ENCODE measurements around the gene BCAM.

The BCAM gene

DNA sequence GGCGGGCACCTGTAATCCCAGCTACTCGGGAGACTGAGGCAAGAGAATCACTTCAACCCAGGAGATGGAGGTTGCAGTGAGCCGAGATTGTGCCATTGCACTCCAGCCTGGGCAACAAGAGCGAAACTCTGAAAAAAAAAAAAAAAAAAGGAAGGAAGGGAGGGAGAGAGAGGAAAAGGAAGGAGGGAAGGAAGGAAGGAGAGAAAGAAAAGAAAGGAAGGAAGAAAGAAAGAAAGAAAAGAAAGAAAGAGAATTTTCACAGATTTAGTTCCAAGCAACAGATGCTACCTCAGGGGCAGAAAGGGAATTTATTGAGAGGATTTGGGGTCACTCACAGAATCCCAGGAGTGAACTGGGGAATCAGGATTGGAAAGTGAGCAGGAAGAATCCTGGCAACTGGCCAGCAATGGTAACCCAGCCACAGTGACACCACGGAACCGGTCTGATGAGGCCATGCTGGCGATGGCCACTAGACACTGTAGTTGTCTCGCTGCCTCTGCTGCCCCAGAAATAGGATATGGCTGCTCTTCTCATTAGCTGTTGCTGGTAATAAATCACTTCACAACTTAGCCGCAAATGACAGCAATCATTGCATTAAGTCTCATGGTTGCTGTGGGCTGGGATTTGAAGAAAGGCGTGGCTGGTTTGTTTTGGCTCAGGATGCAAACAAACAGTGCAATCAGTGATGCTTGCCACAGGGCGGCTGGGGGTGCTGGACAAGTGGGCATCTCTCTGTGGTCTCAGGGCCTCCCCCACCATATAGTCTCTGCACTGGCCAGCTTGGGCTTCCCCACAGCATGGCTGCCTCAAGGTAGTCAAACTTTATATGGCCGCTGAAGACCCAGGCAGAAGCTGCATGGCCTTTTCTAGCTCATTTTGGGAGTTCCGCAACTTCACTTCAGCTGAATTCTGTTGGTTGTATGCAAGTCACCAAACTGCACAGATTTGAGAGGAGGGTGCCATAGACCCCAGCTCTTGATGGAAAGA is 5.2 kb upstream of the BCAM start (continued):
- TF ChIP-seq KLF10 (tag by site-specific recombination; IDR thresholded peaks at IDR 0.05) (no peak), ZNF366 (tag by site-specific recombination; conservative IDR thresholded peaks at IDR 0.05) (peak; percentile 87), ZNF140 (tag by site-specific recombination; IDR thresholded peaks at IDR 0.05) (no peak), KLF8 (tag by site-specific recombination; IDR thresholded peaks at IDR 0.05) (no peak), ZNF777 (tag by site-specific recombination; IDR thresholded peaks at IDR 0.05; ENCODE audit: borderline replicate concordance) (no peak)
- TF ChIP-seq, protein P1, sequence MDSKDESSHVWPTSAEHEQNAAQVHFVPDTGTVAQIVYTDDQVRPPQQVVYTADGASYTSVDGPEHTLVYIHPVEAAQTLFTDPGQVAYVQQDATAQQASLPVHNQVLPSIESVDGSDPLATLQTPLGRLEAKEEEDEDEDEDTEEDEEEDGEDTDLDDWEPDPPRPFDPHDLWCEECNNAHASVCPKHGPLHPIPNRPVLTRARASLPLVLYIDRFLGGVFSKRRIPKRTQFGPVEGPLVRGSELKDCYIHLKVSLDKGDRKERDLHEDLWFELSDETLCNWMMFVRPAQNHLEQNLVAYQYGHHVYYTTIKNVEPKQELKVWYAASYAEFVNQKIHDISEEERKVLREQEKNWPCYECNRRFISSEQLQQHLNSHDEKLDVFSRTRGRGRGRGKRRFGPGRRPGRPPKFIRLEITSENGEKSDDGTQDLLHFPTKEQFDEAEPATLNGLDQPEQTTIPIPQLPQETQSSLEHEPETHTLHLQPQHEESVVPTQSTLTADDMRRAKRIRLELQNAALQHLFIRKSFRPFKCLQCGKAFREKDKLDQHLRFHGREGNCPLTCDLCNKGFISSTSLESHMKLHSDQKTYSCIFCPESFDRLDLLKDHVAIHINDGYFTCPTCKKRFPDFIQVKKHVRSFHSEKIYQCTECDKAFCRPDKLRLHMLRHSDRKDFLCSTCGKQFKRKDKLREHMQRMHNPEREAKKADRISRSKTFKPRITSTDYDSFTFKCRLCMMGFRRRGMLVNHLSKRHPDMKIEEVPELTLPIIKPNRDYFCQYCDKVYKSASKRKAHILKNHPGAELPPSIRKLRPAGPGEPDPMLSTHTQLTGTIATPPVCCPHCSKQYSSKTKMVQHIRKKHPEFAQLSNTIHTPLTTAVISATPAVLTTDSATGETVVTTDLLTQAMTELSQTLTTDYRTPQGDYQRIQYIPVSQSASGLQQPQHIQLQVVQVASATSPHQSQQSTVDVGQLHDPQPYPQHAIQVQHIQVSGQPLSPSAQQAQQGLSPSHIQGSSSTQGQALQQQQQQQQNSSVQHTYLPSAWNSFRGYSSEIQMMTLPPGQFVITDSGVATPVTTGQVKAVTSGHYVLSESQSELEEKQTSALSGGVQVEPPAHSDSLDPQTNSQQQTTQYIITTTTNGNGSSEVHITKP (tag by site-specific recombination; IDR thresholded peaks at IDR 0.05), result no peak

DNA sequence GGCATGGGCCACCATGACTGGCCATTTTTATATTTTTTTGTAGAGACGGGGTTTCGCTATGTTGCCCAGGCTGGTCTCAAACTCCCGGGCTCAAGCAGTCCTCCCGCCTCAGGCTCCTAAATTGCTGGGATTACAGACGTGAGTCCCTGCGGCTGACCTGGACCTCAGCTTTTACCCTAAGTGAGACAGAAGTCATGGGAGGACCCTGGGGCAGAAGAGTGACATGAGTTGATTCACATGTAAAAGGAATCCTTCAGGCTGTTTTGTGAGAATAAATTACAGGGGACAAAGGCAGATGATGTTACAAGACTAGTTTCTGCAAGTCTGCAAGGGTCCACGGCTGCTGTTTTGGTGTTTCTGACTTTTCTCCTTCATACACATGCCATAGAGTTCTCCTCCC is 2.6 kb upstream of the BCAM start:
- no peak overlapping the region for H3K4me3 ChIP-seq (ENCODE audit: low read depth, low read length)

DNA sequence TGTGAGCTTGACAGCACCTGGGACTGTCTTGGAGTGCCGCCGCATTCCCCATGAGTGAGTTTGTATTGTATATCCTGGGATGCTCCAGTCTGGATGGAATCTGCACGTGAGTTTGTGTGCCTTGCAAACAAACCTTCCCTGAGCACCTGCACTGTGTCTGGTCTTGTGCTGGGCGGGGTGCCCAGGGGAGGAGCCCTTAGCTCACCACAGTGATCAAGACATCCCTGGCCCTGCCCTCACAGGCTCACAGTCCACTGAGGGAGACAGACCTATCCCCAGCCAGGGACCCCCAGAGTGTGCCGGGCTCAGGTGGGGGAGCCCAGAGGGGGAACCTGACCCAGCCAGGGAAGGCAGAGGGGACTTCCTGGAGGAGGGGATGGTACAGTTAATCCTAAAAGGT is 1.7 kb upstream of the BCAM start:
- H3K36me3 ChIP-seq (ENCODE audit: control insufficient read depth in 2 of 2, insufficient read depth in 1 of 2, low read length in 2 of 2), result peaks cover 0 to 2% of the 10 kb centered on the region in 2 experiments; a peak in 1 of 3 replicates
- ChIA-PET CTCF (interaction anchor here (0.6 to 5.9 kb wide), 13 partner anchors 9 to 84 kb away, joined by 3 to 35 read pairs (median 7); partner anchors contain the start of gene NECTIN2), POLR2A (interaction anchor here (0.5 to 3.7 kb wide), 3 partner anchors 27 to 39 kb away, joined by 5 to 10 read pairs (median 6); partner anchors contain the start of gene NECTIN2)
- no peaks in the 10 kb centered on the region for H3K9me3 ChIP-seq (ENCODE audit: control insufficient read depth, insufficient read depth, low read depth, low read length)
- no peak overlapping the region for H3K27ac ChIP-seq (ENCODE audit: extremely low read depth, low read depth, low read length)
- H3K4me3 ChIP-seq (ENCODE audit: low read depth, low read length), result no peak overlapping the region
- peaks cover 8% of the 10 kb centered on the region for H3K4me1 ChIP-seq (ENCODE audit: control insufficient read depth, insufficient read depth, low read length)
- peak; percentile 69 for TF ChIP-seq GLIS1 (tag by site-specific recombination; IDR thresholded peaks at IDR 0.05)
- TF ChIP-seq KLF1 (tag by site-specific recombination; IDR thresholded peaks at IDR 0.05), result peak; percentile 88
- TF ChIP-seq, protein P2, sequence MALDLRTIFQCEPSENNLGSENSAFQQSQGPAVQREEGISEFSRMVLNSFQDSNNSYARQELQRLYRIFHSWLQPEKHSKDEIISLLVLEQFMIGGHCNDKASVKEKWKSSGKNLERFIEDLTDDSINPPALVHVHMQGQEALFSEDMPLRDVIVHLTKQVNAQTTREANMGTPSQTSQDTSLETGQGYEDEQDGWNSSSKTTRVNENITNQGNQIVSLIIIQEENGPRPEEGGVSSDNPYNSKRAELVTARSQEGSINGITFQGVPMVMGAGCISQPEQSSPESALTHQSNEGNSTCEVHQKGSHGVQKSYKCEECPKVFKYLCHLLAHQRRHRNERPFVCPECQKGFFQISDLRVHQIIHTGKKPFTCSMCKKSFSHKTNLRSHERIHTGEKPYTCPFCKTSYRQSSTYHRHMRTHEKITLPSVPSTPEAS (tag by site-specific recombination; IDR thresholded peaks at IDR 0.05), result no peak
- no peak for TF ChIP-seq EGR2 (tag by site-specific recombination; IDR thresholded peaks at IDR 0.05; ENCODE audit: low read depth)
- TF ChIP-seq ZFP41 (tag by site-specific recombination; IDR thresholded peaks at IDR 0.05; ENCODE audit: borderline replicate concordance), result no peak
- no peak for TF ChIP-seq ZNF121 (tag by site-specific recombination; IDR thresholded peaks at IDR 0.05)
- TF ChIP-seq GLIS2 (tag by site-specific recombination; IDR thresholded peaks at IDR 0.05), result no peak
- no peak for TF ChIP-seq ZNF16 (tag by site-specific recombination; IDR thresholded peaks at IDR 0.05; ENCODE audit: low read depth)
- TF ChIP-seq ZNF707 (tag by site-specific recombination; IDR thresholded peaks at IDR 0.05), result no peak
- TF ChIP-seq ZBTB8A (tag by site-specific recombination; IDR thresholded peaks at IDR 0.05), result no peak
- no peak for TF ChIP-seq ZNF311 (tag by site-specific recombination; IDR thresholded peaks at IDR 0.05; ENCODE audit: borderline replicate concordance)
- TF ChIP-seq, protein P3, sequence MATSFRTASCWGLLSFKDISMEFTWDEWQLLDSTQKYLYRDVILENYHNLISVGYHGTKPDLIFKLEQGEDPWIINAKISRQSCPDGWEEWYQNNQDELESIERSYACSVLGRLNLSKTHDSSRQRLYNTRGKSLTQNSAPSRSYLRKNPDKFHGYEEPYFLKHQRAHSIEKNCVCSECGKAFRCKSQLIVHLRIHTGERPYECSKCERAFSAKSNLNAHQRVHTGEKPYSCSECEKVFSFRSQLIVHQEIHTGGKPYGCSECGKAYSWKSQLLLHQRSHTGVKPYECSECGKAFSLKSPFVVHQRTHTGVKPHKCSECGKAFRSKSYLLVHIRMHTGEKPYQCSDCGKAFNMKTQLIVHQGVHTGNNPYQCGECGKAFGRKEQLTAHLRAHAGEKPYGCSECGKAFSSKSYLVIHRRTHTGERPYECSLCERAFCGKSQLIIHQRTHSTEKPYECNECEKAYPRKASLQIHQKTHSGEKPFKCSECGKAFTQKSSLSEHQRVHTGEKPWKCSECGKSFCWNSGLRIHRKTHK (tag by site-specific recombination; IDR thresholded peaks at IDR 0.05), result no peak
- TF ChIP-seq KLF10 (tag by site-specific recombination; IDR thresholded peaks at IDR 0.05), result no peak
- TF ChIP-seq ZBTB7A (tag by site-specific recombination; IDR thresholded peaks at IDR 0.05; ENCODE audit: low read depth), result no peak
- TF ChIP-seq, protein P4, sequence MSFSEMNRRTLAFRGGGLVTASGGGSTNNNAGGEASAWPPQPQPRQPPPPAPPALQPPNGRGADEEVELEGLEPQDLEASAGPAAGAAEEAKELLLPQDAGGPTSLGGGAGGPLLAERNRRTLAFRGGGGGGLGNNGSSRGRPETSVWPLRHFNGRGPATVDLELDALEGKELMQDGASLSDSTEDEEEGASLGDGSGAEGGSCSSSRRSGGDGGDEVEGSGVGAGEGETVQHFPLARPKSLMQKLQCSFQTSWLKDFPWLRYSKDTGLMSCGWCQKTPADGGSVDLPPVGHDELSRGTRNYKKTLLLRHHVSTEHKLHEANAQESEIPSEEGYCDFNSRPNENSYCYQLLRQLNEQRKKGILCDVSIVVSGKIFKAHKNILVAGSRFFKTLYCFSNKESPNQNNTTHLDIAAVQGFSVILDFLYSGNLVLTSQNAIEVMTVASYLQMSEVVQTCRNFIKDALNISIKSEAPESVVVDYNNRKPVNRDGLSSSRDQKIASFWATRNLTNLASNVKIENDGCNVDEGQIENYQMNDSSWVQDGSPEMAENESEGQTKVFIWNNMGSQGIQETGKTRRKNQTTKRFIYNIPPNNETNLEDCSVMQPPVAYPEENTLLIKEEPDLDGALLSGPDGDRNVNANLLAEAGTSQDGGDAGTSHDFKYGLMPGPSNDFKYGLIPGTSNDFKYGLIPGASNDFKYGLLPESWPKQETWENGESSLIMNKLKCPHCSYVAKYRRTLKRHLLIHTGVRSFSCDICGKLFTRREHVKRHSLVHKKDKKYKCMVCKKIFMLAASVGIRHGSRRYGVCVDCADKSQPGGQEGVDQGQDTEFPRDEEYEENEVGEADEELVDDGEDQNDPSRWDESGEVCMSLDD (tag by site-specific recombination; IDR thresholded peaks at IDR 0.05), result no peak
- no peak for TF ChIP-seq ZNF23 (tag by site-specific recombination; IDR thresholded peaks at IDR 0.05; ENCODE audit: borderline replicate concordance)

More for the DNA sequence above, 2.6 kb upstream of the BCAM start:
- Histone ChIP-seq H3K36me3 (ENCODE audit: control insufficient read depth in 2 of 2, insufficient read depth in 1 of 2, low read length in 2 of 2) (no peaks in the 10 kb centered on the region), H3K27ac (ENCODE audit: extremely low read depth, low read depth, low read length) (no peak overlapping the region), H3K9me3 (ENCODE audit: control insufficient read depth, insufficient read depth, low read depth, low read length) (no peaks in the 10 kb centered on the region), H3K4me1 (ENCODE audit: control insufficient read depth, insufficient read depth, low read length) (peaks cover 8% of the 10 kb centered on the region)
- TF ChIP-seq ZNF530 (tag by site-specific recombination; IDR thresholded peaks at IDR 0.05; ENCODE audit: low read depth) (no peak), ZNF600 (tag by site-specific recombination; IDR thresholded peaks at IDR 0.05) (no peak), ZNF121 (tag by site-specific recombination; IDR thresholded peaks at IDR 0.05) (no peak), ZNF292 (tag by site-specific recombination; IDR thresholded peaks at IDR 0.05; ENCODE audit: borderline replicate concordance, low read depth) (no peak), ZNF830 (tag by site-specific recombination; IDR thresholded peaks at IDR 0.05; ENCODE audit: low read depth) (no peak)
- ChIA-PET CTCF (interaction anchor here (0.7 to 5.9 kb wide), 3 partner anchors 22 to 146 kb away, joined by 4 to 35 read pairs (median 14); no protein-coding TSS in a partner anchor), POLR2A (interaction anchor here (0.5 to 3.7 kb wide), 3 partner anchors 26 to 40 kb away, joined by 5 to 10 read pairs (median 6); partner anchors contain the start of gene NECTIN2)

Data from HEK293 (cell line).